Lower leg skin (tissue), 4 donors: ENCODE results near the gene ZSCAN5C. TPM values are rescaled to one million over a fixed set of nuclear protein-coding genes. Genes with fewer than 3 reads are reported as not detected.
"Not testable (repeated sequence)": the region's sequence is repeated elsewhere in the genome, so short reads cannot be mapped to it uniquely, and the experiment has no call there.

Experiments used
- DNase-seq, 2 donors: peaks; one replicate each; pipeline ENCODE4 v3.0.0-alpha.2; 2019; ENCODE audit warnings: low spot score in 2 of 2
- H3K4me3 ChIP-seq: fragments of 200-600 bp; sonication (generic); 2 replicates; pipeline ENCODE4 v1.5.1; 2017; ENCODE audit warnings: mild to moderate bottlenecking, low read depth; ENCODE audit not compliant: poor library complexity, severe bottlenecking
- CTCF ChIP-seq, 3 donors: fragments of 450-650 bp; IDR thresholded peaks; one replicate each; pipeline ENCODE4 v1.5.1; 2016; ENCODE audit warnings: antibody characterized with exemption in 3 of 3, mild to moderate bottlenecking in 3 of 3, moderate library complexity in 2 of 3
- POLR2A ChIP-seq, 2 donors: fragments of 450-650 bp; IDR thresholded peaks; one replicate each; pipeline ENCODE4 v1.6.1; 2016 to 2017; ENCODE audit warnings: antibody characterized with exemption in 2 of 2, mild to moderate bottlenecking in 1 of 2, moderate library complexity in 1 of 2
- WGBS, 2 donors: methylation state at CpG; one replicate each; pipeline ENCODE4 v1.1.5; 2018; 5-methylcytosine and 5-hydroxymethylcytosine counted together
- intact Hi-C: fragments of 100-400 bp; cut with DNase I; formaldehyde crosslinking; loops from one replicate; pipeline ENCODE4 v1.15.0; 2023; ENCODE audit warnings: low total_unique reads
- total RNA-seq, 4 donors: library from RNA; depleted of rRNA; stranded (reverse); fragments of >200 nt; gene quantifications; one replicate each; pipeline ENCODE4 v1.1.0, GENCODE V29; 2016

The ZSCAN5C gene
- total RNA-seq, 4 donors from 2014 or later, result not detected

GRCh38 chr19:56199687-56200086 lies 2.4 kb upstream of the ZSCAN5C start:
- DNase-seq, result no peak
- no peak for TF ChIP-seq POLR2A (IDR thresholded peaks at IDR 0.05)
- TF ChIP-seq CTCF (IDR thresholded peaks at IDR 0.05), result no peak

GRCh38 chr19:56207581-56207980 lies 5.5 kb downstream of the ZSCAN5C start:
- DNase-seq, intact Hi-C loops, H3K4me3 ChIP-seq: not testable (repeated sequence)
- 75% methylated on average over 5 of the region's 5 CpGs for WGBS, 2 donors

More at GRCh38 chr19:56199687-56200086, 2.4 kb upstream of the ZSCAN5C start:
- 61 to 75% methylated on average over 7 of the region's 7 CpGs for WGBS, 2 donors
- intact Hi-C loops, result no loop called here
- H3K4me3 ChIP-seq, result no peak overlapping the region

GRCh38 chr19:56209091-56209490 lies 7.0 kb downstream of the ZSCAN5C start:
- TF ChIP-seq POLR2A (IDR thresholded peaks at IDR 0.05) (no peak), CTCF (IDR thresholded peaks at IDR 0.05) (no peak)
- 72 to 84% methylated on average over 12 of the region's 12 CpGs for whole genome bisulfite sequencing, 2 donors
- intact Hi-C loops, result no loop called here
- DNase-seq, result no peak
- H3K4me3 ChIP-seq, result no peak overlapping the region

- 85 to 86% methylated on average over 9 of the region's 9 CpGs for WGBS, 2 donors
- intact Hi-C loops, H3K4me3 ChIP-seq, DNase-seq: not testable (repeated sequence)
Observed at GRCh38 chr19:56210036-56210435, 8.0 kb downstream of the ZSCAN5C start.

GRCh38 chr19:56211718-56212117 lies 9.6 kb downstream of the ZSCAN5C start:
- WGBS, 2 donors, result 53% methylated on average over 4 of the region's 4 CpGs
- no peak for DNase-seq
- H3K4me3 ChIP-seq, result no peak overlapping the region
- intact Hi-C loops, result no loop called here
- no peak for TF ChIP-seq CTCF (IDR thresholded peaks at IDR 0.05)
- no peak for TF ChIP-seq POLR2A (IDR thresholded peaks at IDR 0.05)

- H3K4me3 ChIP-seq, result peak overlapping the region; percentile 13
- WGBS, 2 donors, result 5% methylated on average over 56 to 68 of the region's 79 CpGs
- DNase-seq, result peak; percentile 16 to 81
Observed at GRCh38 chr19:56217039-56217949, 15.2 kb downstream of the ZSCAN5C start.

More at GRCh38 chr19:56217039-56217949, 15.2 kb downstream of the ZSCAN5C start:
- intact Hi-C loops, result no loop called here
- TF ChIP-seq CTCF (IDR thresholded peaks at IDR 0.05), result no peak
- TF ChIP-seq POLR2A (IDR thresholded peaks at IDR 0.05), result no peak
